ENCODE data around the gene METTL5.
A peak's percentile ranks its signal among the peaks of the same experiment; 100 is the strongest.

Gene METTL5

DNA sequence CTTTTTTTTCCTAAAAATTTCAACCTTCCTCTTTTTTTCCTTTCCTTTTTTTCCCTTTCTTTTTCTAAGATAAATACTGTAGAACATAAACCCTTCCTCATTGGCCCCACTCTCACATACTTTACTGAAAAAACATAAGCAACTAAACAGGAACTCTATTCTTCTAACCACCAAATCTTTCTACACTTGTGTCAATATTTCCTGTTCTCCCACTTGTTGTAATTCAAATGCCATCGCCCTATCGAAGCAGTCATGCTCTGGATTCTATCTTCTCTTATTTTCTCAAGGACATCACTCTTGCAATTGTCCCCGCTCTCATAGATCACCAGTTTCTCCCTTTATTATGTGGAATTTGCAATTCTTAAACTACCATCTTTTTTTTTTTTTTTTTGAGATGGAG, 46.3 kb downstream of the METTL5 start:
- no peak for DNase-seq

DNA sequence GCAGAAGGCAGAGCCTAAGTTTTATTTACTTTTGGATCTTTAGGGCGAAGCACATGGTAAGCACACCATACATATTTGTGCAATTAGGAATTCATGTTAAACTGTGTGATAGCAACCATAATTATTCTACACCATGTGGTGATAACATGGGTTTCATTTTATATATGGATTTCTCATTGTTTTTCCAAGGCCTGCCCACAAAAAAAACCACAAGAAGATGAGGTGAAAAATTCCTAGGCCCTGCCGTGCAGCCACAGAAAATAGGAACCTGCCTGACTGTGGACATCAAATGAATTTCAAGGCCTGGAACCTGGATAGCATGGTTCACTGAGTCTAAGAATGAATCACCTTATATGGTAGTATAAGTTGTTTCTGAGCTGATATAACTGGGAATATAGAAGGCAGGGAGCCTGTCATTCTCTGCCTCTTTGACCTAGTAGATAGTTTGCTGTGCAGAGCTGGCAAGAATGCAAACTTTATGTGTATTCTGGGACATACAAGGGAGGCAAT, 48.4 kb downstream of the METTL5 start:
- DNase-seq, result no peak

DNA sequence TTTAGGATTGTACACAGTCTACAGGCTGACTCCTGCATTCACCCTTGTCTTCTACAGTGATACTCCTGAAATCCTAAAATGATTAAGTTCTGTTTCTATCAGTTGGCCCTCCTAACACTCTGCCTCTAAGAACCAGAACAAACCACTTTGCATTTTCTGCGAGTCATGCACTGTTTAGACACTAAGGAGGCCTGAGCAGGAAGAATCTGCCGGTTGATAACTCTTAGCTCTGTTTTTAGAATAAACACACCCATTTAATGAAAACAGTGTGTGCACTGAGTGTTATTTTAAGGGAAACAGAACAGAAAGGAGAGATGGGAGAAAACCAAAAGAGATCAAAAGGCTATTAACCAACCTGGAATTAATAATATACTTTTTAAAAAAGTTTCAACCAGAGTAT, 48.9 kb downstream of the METTL5 start:
- DNase-seq, result no peak

DNA sequence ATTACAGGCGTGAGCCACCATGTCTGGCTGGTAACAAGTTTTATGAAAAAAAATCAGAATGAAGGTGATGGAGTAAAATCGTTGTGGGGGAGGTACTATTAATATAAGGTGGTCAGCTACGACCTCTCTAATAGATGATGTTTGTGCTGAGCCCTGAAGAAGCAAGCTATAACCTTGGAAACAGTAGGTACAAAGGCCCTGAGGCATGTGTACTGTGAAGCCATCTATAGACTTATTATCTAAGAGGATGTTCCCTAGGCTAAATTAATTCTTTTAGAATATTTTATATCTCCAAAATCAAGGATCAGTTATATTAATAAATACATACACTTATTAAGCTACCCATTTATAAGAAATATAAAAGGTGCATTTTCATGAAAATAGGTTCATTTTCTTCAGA, 49.4 kb downstream of the METTL5 start:
- DNase-seq, result no peak

DNA sequence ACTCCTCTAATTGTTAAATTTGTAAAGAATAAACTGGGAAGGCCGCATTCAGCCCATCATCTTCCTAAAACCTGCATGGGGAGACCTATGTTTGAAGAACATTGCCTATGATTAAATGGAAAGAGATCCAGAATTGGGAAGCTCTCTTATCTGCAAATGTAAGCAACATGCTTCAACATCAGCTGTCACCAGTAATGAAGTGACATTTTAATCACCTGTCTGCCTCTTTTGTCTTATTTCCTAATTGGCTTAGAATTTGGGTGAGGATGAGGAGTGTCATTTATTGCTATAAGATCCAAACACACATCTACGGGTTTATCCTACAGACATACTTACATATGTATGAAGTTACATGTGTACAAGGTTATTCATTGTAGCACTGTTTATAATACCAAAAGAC, 52.1 kb downstream of the METTL5 start:
- DNase-seq, result no peak

DNA sequence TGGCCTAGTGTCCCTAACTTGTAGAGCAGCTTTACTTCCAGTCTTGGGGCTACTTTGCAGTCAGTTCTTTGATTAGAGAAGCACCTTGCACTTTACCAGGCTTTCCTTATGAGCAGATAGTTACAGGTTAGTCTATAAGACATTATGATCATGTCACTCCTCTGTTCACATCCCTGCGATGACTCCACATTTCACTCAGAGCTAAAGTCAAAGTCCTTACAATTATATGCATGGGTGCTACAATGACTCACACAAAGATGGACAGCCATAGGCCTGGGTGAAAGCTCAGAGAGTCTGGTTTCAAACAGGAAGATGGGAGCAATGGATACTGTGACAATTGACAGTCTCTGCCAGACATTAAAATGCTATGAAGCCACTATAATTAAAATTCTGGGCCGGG, 53.1 kb downstream of the METTL5 start:
- no peak for DNase-seq

DNA sequence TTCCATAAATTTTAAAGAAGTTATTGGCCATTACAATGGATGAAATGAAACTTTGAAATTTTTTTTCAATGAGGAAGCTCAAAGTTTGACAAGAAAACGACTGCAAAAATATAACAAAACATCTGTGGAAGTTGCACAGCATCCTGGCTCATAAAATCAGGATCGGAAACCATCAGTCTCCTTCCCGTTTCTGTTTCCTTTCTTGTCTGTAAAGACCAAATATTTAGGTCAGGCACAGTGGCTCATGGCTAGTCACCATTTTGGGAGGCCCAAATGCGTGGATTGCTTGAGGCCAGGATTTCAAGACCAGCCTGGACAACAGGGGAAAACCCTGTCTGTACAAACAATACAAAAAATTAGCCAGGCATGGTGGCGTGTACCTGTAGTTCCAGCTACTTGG, 53.7 kb downstream of the METTL5 start:
- no peak for DNase-seq

DNA sequence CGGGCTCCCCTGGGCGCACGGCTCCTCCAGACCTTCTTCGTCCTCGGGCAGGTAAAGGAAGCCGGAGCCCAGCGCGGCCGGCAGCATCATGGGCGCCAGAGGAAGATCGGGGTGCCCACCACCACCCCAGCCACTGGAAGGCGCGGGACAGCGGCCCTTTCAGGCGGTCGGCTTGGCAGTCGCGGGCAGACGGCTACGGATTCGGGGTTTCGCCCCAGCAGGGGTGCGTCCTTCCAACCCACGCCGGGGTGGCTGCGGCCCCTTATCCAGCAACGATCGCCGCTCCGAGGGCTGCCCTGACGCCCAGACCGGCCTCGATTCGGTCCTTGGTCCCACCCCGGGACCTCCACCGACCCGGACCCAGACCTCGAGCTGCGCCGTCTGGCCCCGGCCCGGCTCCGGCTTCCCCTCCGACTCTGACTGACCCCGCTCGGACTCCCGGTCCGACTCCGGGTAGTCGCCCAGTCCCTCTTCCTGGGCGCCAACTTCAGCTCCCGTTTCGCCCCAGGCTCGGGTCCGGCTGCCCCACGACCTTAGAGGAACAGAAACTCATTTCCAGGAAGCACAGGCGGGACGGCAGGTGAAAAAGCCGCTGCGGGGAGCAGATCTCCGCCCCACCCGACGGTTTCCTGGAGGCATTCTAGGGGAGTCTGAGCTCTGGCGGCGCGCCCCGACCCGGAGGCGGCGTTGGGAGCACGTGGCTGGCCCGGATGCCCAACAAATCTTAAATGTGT, 56.3 kb downstream of the METTL5 start:
- DNase-seq, result peak; percentile 16

DNA sequence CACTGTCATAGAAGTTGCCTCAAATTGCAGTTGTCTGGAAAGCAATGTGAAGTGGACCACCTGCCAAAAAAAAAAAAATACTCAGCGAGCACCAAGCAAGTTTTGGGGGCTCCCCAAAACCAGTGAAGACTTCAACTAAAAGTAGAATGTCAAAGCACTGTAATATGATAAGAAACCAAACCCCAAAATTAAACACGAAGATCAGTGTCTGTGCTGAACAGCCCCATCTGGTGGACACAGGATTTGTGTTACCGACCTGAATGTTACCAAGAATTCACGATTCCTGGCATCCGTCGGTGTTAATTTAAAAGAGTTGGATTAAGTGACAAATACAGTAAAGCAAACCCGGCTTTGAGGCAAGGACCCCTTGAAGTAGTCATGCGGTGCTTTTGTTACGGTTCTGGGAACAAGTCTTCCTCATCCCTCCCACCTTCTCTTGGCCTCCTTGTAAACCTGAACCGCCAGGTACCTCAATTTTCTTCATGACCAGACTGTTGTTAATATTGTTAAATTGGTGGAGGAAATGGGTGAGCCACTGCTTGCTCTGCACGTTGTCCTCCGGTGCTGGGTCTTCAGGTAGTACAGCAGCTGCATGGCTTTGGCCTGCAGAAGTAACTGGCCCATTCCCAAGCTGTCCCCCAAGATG, 57.3 kb downstream of the METTL5 start:
- peak; percentile 29 for DNase-seq

DNA sequence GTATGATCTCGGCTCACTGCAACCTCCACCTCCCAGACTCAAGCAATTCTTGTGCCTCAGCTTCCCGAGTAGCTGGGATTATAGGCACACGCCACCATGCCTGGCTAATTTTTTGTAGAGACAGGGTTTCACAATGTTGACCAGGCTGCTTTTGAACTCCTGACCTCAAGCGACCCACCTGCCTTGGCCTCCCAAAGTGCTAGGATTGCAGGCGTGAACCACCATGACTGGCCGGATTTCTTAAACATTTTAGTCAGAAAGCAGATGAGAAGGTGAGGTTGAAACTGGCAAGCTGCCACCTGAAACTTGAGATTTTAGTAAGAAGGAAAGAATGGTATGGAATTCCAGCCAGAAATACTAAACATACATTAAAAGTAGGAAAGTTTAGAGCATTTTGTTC, 59.2 kb downstream of the METTL5 start:
- DNase-seq, result no peak

DNA sequence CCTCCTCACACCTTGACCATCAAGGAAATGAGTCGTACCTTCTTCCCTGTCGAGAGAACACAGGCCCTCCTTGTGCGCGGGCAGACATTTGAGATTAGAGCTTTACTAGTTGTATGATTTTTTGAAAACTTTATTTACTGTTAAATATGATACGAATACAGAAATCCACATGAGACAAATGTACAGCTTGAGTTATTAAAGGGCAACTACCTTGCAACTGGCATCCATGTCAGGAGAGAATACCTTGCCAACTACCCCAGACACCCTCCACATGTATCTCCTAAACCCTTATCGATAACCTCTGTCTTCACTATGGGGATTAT, 62.8 kb downstream of the METTL5 start:
- DNase-seq, result no peak

All from activated effector memory CD4-positive, alpha-beta T cell treated with Interleukin-2 at 50 U/mL for 16 hours (primary cell).